Ishikawa (cell line): ENCODE data around the gene HMGCLL1.

Experiments
- CEBPB ChIP-seq: IDR thresholded peaks from 2 replicates; pipeline ENCODE4 v1.6.1; 2012
- CREB1 ChIP-seq: IDR thresholded peaks from 2 replicates; pipeline ENCODE4 v1.6.1; 2012; ENCODE audit warnings: low read depth
- EGR1 ChIP-seq: IDR thresholded peaks from 2 replicates; pipeline ENCODE4 v1.6.1; 2012
- EP300 ChIP-seq: IDR thresholded peaks from 2 replicates; pipeline ENCODE4 v1.6.1; 2012; ENCODE audit warnings: borderline replicate concordance
- FOXM1 ChIP-seq: IDR thresholded peaks from 2 replicates; pipeline ENCODE4 v1.6.1; 2012; ENCODE audit warnings: low read depth, borderline replicate concordance
- MAX ChIP-seq: IDR thresholded peaks from 2 replicates; pipeline ENCODE4 v1.6.1; 2012
- NFIC ChIP-seq: IDR thresholded peaks from 2 replicates; pipeline ENCODE4 v1.6.1; 2012
- RAD21 ChIP-seq: IDR thresholded peaks from 2 replicates; pipeline ENCODE4 v1.6.1; 2012; ENCODE audit warnings: low read depth
- REST ChIP-seq: IDR thresholded peaks from 2 replicates; pipeline ENCODE4 v1.6.1; 2012; ENCODE audit warnings: low read depth, mild to moderate bottlenecking
- TAF1 ChIP-seq: IDR thresholded peaks from 2 replicates; pipeline ENCODE4 v1.6.1; 2012; ENCODE audit warnings: low read depth, mild to moderate bottlenecking
- TCF12 ChIP-seq: IDR thresholded peaks from 2 replicates; pipeline ENCODE4 v1.6.1; 2012; ENCODE audit warnings: low read depth
- TEAD4 ChIP-seq: IDR thresholded peaks from 2 replicates; pipeline ENCODE4 v1.6.1; 2012
- YY1 ChIP-seq: IDR thresholded peaks from 2 replicates; pipeline ENCODE4 v1.6.1; 2012; ENCODE audit warnings: low read depth
- ZBTB7A ChIP-seq: IDR thresholded peaks from 2 replicates; pipeline ENCODE4 v1.6.1; 2012; ENCODE audit warnings: low read depth
- TF ChIP-seq, protein P1 (sequence below): IDR thresholded peaks from 2 replicates; pipeline ENCODE4 v1.6.1; 2012

The HMGCLL1 gene

DNA sequence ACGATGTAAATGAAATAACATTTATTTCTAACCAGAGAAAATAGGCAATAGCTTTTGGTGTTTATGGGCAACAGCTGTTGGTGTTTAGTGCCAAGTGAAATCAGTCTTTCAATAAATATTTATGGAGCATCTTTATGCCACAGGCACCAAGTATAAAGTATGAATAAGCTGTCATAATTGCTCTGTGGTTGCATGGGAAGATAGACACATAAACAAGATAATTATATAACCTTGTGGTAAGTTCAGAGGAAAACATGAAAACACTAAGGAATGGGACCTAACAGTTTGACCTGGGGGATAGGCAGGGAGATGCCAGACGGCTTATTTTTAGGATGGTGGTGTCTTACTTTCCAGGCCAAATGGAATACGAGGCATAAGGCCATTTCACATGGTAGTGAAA, 140.8 kb downstream of the HMGCLL1 start:
- TF ChIP-seq RAD21 (no peak), EGR1 (no peak), TEAD4 (no peak), ZBTB7A (no peak), YY1 (no peak), TAF1 (no peak), TCF12 (no peak), EP300 (no peak), CREB1 (no peak)

DNA sequence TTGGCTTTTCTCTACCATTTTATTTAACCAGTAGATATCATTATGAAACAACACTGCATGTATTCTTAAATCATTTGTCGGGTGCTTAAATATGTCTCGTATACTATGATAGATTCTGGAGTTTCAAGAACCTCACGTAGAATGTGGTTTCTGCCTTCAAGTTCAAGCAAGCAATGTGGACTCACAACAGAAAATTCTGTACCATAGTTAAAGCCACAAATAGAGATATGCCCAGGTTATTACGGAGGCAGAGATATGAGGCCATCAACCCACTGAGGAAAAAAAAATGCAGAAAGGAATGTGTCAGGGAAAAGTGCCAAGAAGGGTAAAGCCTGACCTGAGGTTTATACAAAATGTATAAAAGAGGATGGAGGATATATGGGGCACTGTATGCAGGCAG, 141.9 kb downstream of the HMGCLL1 start:
- TF ChIP-seq MAX (no peak), NFIC (no peak), CEBPB (no peak), EP300 (no peak), EGR1 (no peak), YY1 (no peak), TCF12 (no peak), TEAD4 (no peak), REST (no peak), ZBTB7A (no peak), CREB1 (no peak), FOXM1 (no peak), RAD21 (no peak), TAF1 (no peak)
- TF ChIP-seq, protein P1, sequence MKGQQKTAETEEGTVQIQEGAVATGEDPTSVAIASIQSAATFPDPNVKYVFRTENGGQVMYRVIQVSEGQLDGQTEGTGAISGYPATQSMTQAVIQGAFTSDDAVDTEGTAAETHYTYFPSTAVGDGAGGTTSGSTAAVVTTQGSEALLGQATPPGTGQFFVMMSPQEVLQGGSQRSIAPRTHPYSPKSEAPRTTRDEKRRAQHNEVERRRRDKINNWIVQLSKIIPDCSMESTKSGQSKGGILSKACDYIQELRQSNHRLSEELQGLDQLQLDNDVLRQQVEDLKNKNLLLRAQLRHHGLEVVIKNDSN: no peak

GRCh38 chr6:55433446-55434130, 145.4 kb downstream of the HMGCLL1 start:
- TF ChIP-seq CEBPB (peak; percentile 50), TCF12 (no peak)

GRCh38 chr6:55423933-55424332, 155.1 kb downstream of the HMGCLL1 start:
- no peak for TF ChIP-seq TCF12
- TF ChIP-seq MAX: no peak
- no peak for TF ChIP-seq YY1
- no peak for TF ChIP-seq RAD21
- no peak for TF ChIP-seq CEBPB
- no peak for TF ChIP-seq REST
- no peak for TF ChIP-seq TAF1
- no peak for TF ChIP-seq EGR1
- no peak for TF ChIP-seq TEAD4

GRCh38 chr6:55410674-55411073, 168.3 kb downstream of the HMGCLL1 start:
- TF ChIP-seq REST (no peak), CREB1 (no peak), NFIC (no peak)
